ENCODE data around the gene SDR42E1. TPM values are rescaled to one million over a fixed set of nuclear protein-coding genes. Genes with fewer than 3 reads are reported as not detected.

SDR42E1 gene
- total RNA-seq, 2 donors from 2014 or later, result 8.5 to 9.1 TPM

- DNase-seq, result no peak
- no peaks in the 10 kb centered on the region for H3K27me3 ChIP-seq
- H3K36me3 ChIP-seq, result no peaks in the 10 kb centered on the region
- TF ChIP-seq CTCF (IDR thresholded peaks at IDR 0.05), result no peak
- intact Hi-C loops (cut with DNase I), result loop anchor here (10.0 kb wide), 1 partner anchor 523 kb away; no protein-coding TSS in a partner anchor
- no peaks in the 10 kb centered on the region for H3K4me1 ChIP-seq
- H3K9me3 ChIP-seq, result no peaks in the 10 kb centered on the region
- no peak overlapping the region for H3K27ac ChIP-seq
- no peak overlapping the region for H3K9ac ChIP-seq (ENCODE audit: low read depth in 2 of 2, low read length in 2 of 2)
- H3K4me3 ChIP-seq, result no peak overlapping the region
Measured at GRCh38 chr16:81942007-81942601, 69.2 kb downstream of the SDR42E1 start.

- TF ChIP-seq CTCF (IDR thresholded peaks at IDR 0.05), result peak; percentile 40
- no peaks in the 10 kb centered on the region for H3K9me3 ChIP-seq
- H3K9ac ChIP-seq (ENCODE audit: low read depth in 2 of 2, low read length in 2 of 2), result no peak overlapping the region
- H3K27ac ChIP-seq, result no peak overlapping the region
- DNase-seq, result no peak
- H3K4me1 ChIP-seq, result no peaks in the 10 kb centered on the region
- no peaks in the 10 kb centered on the region for H3K36me3 ChIP-seq
- intact Hi-C loops (cut with DNase I), result loop anchor here (10.0 kb wide), 1 partner anchor 524 kb away; no protein-coding TSS in a partner anchor
- no peaks in the 10 kb centered on the region for H3K27me3 ChIP-seq
- H3K4me3 ChIP-seq, result no peak overlapping the region
Measured at GRCh38 chr16:81940781-81941560, 70.3 kb downstream of the SDR42E1 start.

GRCh38 chr16:81939164-81940056, 71.9 kb downstream of the SDR42E1 start:
- no peaks in the 10 kb centered on the region for H3K36me3 ChIP-seq
- no peaks in the 10 kb centered on the region for H3K9me3 ChIP-seq
- DNase-seq, result no peak
- TF ChIP-seq CTCF (IDR thresholded peaks at IDR 0.05), result no peak
- no peak overlapping the region for H3K4me3 ChIP-seq
- no peaks in the 10 kb centered on the region for H3K4me1 ChIP-seq
- no peak overlapping the region for H3K27ac ChIP-seq
- intact Hi-C loops (cut with DNase I), result loop anchor here (5.0 to 10.0 kb wide), 2 partner anchors 293 to 525 kb away; no protein-coding TSS in a partner anchor
- H3K27me3 ChIP-seq, result no peaks in the 10 kb centered on the region
- no peak overlapping the region for H3K9ac ChIP-seq (ENCODE audit: low read depth in 2 of 2, low read length in 2 of 2)

Other genes starting within 250 kb of the SDR42E1 start
- 1 to 10 TPM; 9.1 to 9.6 TPM for gene PLCG2, start 232.2 kb downstream of the SDR42E1 start, total RNA-seq
- 10 to 100 TPM; 44.6 to 69.2 TPM for gene HSD17B2, start 23.8 kb upstream of the SDR42E1 start, total RNA-seq
- gene MPHOSPH6, start 158.8 kb upstream of the SDR42E1 start, total RNA-seq, result 10 to 100 TPM; 18.1 to 22.8 TPM

All from colonic mucosa (tissue), 4 donors.